ENCODE data around the gene VEGFA. TPM values are rescaled to one million over a fixed set of nuclear protein-coding genes. Genes with fewer than 3 reads are reported as not detected.

VEGFA gene
- polyA plus RNA-seq, 1 donor from 2014 or later = 7.3 TPM

- no peak for TF ChIP-seq RAD21 (conservative IDR thresholded peaks at IDR 0.05)
- no peak for TF ChIP-seq TAF1 (IDR thresholded peaks at IDR 0.05; ENCODE audit: low read depth)
- TF ChIP-seq REST (IDR thresholded peaks at IDR 0.05; ENCODE audit: borderline replicate concordance) = no peak
- TF ChIP-seq EP300 (conservative IDR thresholded peaks at IDR 0.05; ENCODE audit: poor library complexity, severe bottlenecking) = no peak
- TF ChIP-seq SMC3 (conservative IDR thresholded peaks at IDR 0.05; ENCODE audit: poor library complexity) = no peak
- TF ChIP-seq EZH2 (IDR thresholded peaks at IDR 0.05; ENCODE audit: borderline replicate concordance, insufficient read depth, low read length, poor library complexity, severe bottlenecking) = no peak
- no peak for TF ChIP-seq MXI1 (conservative IDR thresholded peaks at IDR 0.05; ENCODE audit: poor library complexity, severe bottlenecking)
- TF ChIP-seq POLR2AphosphoS5 (IDR thresholded peaks at IDR 0.05) = no peak
- no peak for TF ChIP-seq CTCF (IDR thresholded peaks at IDR 0.05; ENCODE audit: poor library complexity, severe bottlenecking)
- no peak overlapping the region for H3K27ac ChIP-seq (ENCODE audit: low read length)
- H3K9me2 ChIP-seq (ENCODE audit: insufficient read depth, low read length) = no peaks in the 10 kb centered on the region
- H4K20me1 ChIP-seq (ENCODE audit: insufficient read depth) = no peaks in the 10 kb centered on the region
- H3K79me2 ChIP-seq (replicated peaks; ENCODE audit: insufficient read depth, low read length) = no peaks in the 10 kb centered on the region
- H3F3A ChIP-seq (ENCODE audit: insufficient read depth, low read length, poor library complexity, severe bottlenecking) = no peaks in the 10 kb centered on the region
- no peaks in the 10 kb centered on the region for H3K9me3 ChIP-seq (ENCODE audit: low read length)
- no peak overlapping the region for H2AFZ ChIP-seq (ENCODE audit: low read depth, low read length)
- H3K4me3 ChIP-seq (ENCODE audit: low read length) = no peak overlapping the region
- H3K36me3 ChIP-seq (ENCODE audit: insufficient read depth, low read length) = no peaks in the 10 kb centered on the region
- no peak overlapping the region for H3K9ac ChIP-seq (ENCODE audit: low read length)
- H3K4me2 ChIP-seq (ENCODE audit: low read length) = no peak overlapping the region
- no peaks in the 10 kb centered on the region for H3K27me3 ChIP-seq (ENCODE audit: insufficient read depth, low read depth, low read length)
These were observed 9.2 kb downstream of the VEGFA start for GRCh38 chr6:43778976-43779851.

GRCh38 chr6:43779852-43780236 is 9.8 kb downstream of the VEGFA start:
- H3K9me3 ChIP-seq (ENCODE audit: low read length) = no peaks in the 10 kb centered on the region
- H3K27me3 ChIP-seq (ENCODE audit: insufficient read depth, low read depth, low read length) = no peaks in the 10 kb centered on the region
- no peak overlapping the region for H3K4me2 ChIP-seq (ENCODE audit: low read length)
- H2AFZ ChIP-seq (ENCODE audit: low read depth, low read length) = no peak overlapping the region
- H3F3A ChIP-seq (ENCODE audit: insufficient read depth, low read length, poor library complexity, severe bottlenecking) = no peaks in the 10 kb centered on the region
- no peak overlapping the region for H3K9ac ChIP-seq (ENCODE audit: low read length)
- TF ChIP-seq TAF1 (IDR thresholded peaks at IDR 0.05; ENCODE audit: low read depth) = no peak
- no peak for TF ChIP-seq SMC3 (conservative IDR thresholded peaks at IDR 0.05; ENCODE audit: poor library complexity)
- no peak for TF ChIP-seq EP300 (conservative IDR thresholded peaks at IDR 0.05; ENCODE audit: poor library complexity, severe bottlenecking)
- no peak for TF ChIP-seq RAD21 (conservative IDR thresholded peaks at IDR 0.05)
- TF ChIP-seq POLR2AphosphoS5 (IDR thresholded peaks at IDR 0.05) = no peak
- TF ChIP-seq EZH2 (IDR thresholded peaks at IDR 0.05; ENCODE audit: borderline replicate concordance, insufficient read depth, low read length, poor library complexity, severe bottlenecking) = no peak
- TF ChIP-seq CTCF (IDR thresholded peaks at IDR 0.05; ENCODE audit: poor library complexity, severe bottlenecking) = no peak
- no peak for TF ChIP-seq MXI1 (conservative IDR thresholded peaks at IDR 0.05; ENCODE audit: poor library complexity, severe bottlenecking)
- no peak for TF ChIP-seq REST (IDR thresholded peaks at IDR 0.05; ENCODE audit: borderline replicate concordance)
- no peak overlapping the region for H3K27ac ChIP-seq (ENCODE audit: low read length)
- H3K9me2 ChIP-seq (ENCODE audit: insufficient read depth, low read length) = no peaks in the 10 kb centered on the region
- no peak overlapping the region for H3K4me3 ChIP-seq (ENCODE audit: low read length)
- H3K79me2 ChIP-seq (replicated peaks; ENCODE audit: insufficient read depth, low read length) = no peaks in the 10 kb centered on the region
- no peaks in the 10 kb centered on the region for H4K20me1 ChIP-seq (ENCODE audit: insufficient read depth)
- no peaks in the 10 kb centered on the region for H3K36me3 ChIP-seq (ENCODE audit: insufficient read depth, low read length)

Data from neural cell (in vitro differentiated cells).